ENCODE results near the gene CLEC1A.

The CLEC1A gene

DNA sequence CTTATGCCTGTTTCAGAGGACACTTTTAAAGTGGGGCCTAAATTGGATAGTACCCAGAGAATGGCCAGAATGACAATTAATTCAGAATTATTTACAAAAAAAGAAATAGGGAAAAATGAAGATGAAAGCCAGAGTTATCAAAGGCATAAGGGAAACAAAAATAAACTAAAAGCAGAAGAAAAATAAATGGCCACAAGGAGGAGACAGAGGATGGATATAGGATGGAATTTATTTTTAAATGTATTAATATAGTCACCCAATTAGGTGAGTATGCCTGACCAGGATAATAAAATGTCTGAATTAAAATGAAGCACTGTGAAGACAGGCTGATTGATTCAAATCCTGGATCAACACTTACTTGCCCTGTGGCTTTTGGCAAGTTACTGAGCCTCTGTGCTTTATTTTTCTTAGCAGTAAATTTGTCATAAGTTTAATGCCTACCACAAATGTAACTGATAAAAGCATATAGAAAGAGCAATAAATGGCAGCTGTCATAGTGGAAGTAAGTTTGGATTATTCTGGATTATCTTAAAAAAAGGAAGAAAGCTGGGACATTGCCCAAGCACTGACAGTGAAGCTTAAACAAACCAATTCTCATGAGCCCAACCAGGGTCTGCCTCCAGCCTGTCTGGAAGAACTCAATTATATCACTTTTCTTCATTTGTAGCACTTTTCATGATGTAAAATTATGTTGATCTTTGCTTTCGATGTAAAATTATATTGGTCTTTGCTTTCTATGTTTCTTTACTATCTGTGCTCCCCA, 64.8 kb downstream of the CLEC1A start:
- TF ChIP-seq NFIC (IDR thresholded peaks at IDR 0.05) (no peak), CEBPB (IDR thresholded peaks at IDR 0.05) (no peak), ZBTB7A (IDR thresholded peaks at IDR 0.05; ENCODE audit: low read depth) (no peak), RAD21 (IDR thresholded peaks at IDR 0.05; ENCODE audit: low read depth) (peak; percentile 56), REST (IDR thresholded peaks at IDR 0.05; ENCODE audit: low read depth) (no peak)
- TF ChIP-seq, protein P1, sequence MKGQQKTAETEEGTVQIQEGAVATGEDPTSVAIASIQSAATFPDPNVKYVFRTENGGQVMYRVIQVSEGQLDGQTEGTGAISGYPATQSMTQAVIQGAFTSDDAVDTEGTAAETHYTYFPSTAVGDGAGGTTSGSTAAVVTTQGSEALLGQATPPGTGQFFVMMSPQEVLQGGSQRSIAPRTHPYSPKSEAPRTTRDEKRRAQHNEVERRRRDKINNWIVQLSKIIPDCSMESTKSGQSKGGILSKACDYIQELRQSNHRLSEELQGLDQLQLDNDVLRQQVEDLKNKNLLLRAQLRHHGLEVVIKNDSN (IDR thresholded peaks at IDR 0.05) = no peak

DNA sequence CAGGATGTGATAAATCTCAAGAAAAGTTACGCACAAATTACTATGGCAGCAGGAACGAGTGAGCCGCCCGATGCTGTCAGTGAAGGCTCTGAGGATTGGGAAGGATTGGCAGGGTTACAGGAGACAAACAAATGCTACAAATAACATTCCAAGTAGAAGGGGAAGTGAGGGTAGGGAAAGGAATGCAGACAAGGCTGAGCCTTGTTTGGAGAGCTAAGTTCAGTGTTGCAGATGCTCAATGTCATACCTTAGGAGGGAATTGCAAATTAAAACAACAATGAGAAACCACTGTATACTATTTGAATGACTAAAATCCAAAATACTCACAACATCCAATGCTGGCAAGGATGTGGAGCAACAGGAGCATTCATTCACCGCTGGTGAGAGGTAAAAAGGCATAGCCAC, 67.0 kb downstream of the CLEC1A start:
- TF ChIP-seq REST (IDR thresholded peaks at IDR 0.05; ENCODE audit: low read depth) (no peak), RAD21 (IDR thresholded peaks at IDR 0.05; ENCODE audit: low read depth) (no peak), ZBTB7A (IDR thresholded peaks at IDR 0.05; ENCODE audit: low read depth) (no peak), TAF1 (IDR thresholded peaks at IDR 0.05; ENCODE audit: low read depth) (no peak), TEAD4 (IDR thresholded peaks at IDR 0.05) (no peak), EGR1 (IDR thresholded peaks at IDR 0.05) (no peak), FOXM1 (IDR thresholded peaks at IDR 0.05; ENCODE audit: borderline replicate concordance, low read depth) (no peak), EP300 (IDR thresholded peaks at IDR 0.05; ENCODE audit: borderline replicate concordance) (no peak), YY1 (IDR thresholded peaks at IDR 0.05; ENCODE audit: low read depth) (no peak)
- TF ChIP-seq, protein P2, sequence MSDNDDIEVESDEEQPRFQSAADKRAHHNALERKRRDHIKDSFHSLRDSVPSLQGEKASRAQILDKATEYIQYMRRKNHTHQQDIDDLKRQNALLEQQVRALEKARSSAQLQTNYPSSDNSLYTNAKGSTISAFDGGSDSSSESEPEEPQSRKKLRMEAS (IDR thresholded peaks at IDR 0.05) = no peak

GRCh38 chr12:10031321-10031720, 67.5 kb downstream of the CLEC1A start:
- no peak for TF ChIP-seq TCF12 (IDR thresholded peaks at IDR 0.05; ENCODE audit: low read depth)
- TF ChIP-seq, protein P2 (IDR thresholded peaks at IDR 0.05) = no peak
- TF ChIP-seq YY1 (IDR thresholded peaks at IDR 0.05; ENCODE audit: low read depth) = no peak
- TF ChIP-seq RAD21 (IDR thresholded peaks at IDR 0.05; ENCODE audit: low read depth) = no peak
- no peak for TF ChIP-seq CEBPB (IDR thresholded peaks at IDR 0.05)
- TF ChIP-seq TAF1 (IDR thresholded peaks at IDR 0.05; ENCODE audit: low read depth) = no peak
- no peak for TF ChIP-seq EGR1 (IDR thresholded peaks at IDR 0.05)
- TF ChIP-seq FOXM1 (IDR thresholded peaks at IDR 0.05; ENCODE audit: borderline replicate concordance, low read depth) = no peak
- TF ChIP-seq ZBTB7A (IDR thresholded peaks at IDR 0.05; ENCODE audit: low read depth) = no peak
- no peak for TF ChIP-seq EP300 (IDR thresholded peaks at IDR 0.05; ENCODE audit: borderline replicate concordance)
- TF ChIP-seq, protein P1 (IDR thresholded peaks at IDR 0.05) = no peak
- TF ChIP-seq CREB1 (IDR thresholded peaks at IDR 0.05; ENCODE audit: low read depth) = no peak
- no peak for TF ChIP-seq NFIC (IDR thresholded peaks at IDR 0.05)
- no peak for TF ChIP-seq TEAD4 (IDR thresholded peaks at IDR 0.05)
- no peak for TF ChIP-seq REST (IDR thresholded peaks at IDR 0.05; ENCODE audit: low read depth)

GRCh38 chr12:10030446-10030845, 68.3 kb downstream of the CLEC1A start, which contains the start of gene CLEC9A:
CLEC9A (plus strand) TSS chr12:10030682; CDS start chr12:10052688, 22,006 bp downstream.
- TF ChIP-seq REST (IDR thresholded peaks at IDR 0.05; ENCODE audit: low read depth) = no peak
- TF ChIP-seq CREB1 (IDR thresholded peaks at IDR 0.05; ENCODE audit: low read depth) = no peak
- TF ChIP-seq EP300 (IDR thresholded peaks at IDR 0.05; ENCODE audit: borderline replicate concordance) = no peak
- TF ChIP-seq CEBPB (IDR thresholded peaks at IDR 0.05) = no peak
- no peak for TF ChIP-seq TEAD4 (IDR thresholded peaks at IDR 0.05)
- no peak for TF ChIP-seq NFIC (IDR thresholded peaks at IDR 0.05)
- no peak for TF ChIP-seq ZBTB7A (IDR thresholded peaks at IDR 0.05; ENCODE audit: low read depth)
- no peak for TF ChIP-seq RAD21 (IDR thresholded peaks at IDR 0.05; ENCODE audit: low read depth)
- TF ChIP-seq EGR1 (IDR thresholded peaks at IDR 0.05) = no peak
- no peak for TF ChIP-seq TCF12 (IDR thresholded peaks at IDR 0.05; ENCODE audit: low read depth)
- TF ChIP-seq, protein P1 (IDR thresholded peaks at IDR 0.05) = no peak
- TF ChIP-seq TAF1 (IDR thresholded peaks at IDR 0.05; ENCODE audit: low read depth) = no peak
- TF ChIP-seq, protein P2 (IDR thresholded peaks at IDR 0.05) = no peak
- TF ChIP-seq FOXM1 (IDR thresholded peaks at IDR 0.05; ENCODE audit: borderline replicate concordance, low read depth) = no peak
- no peak for TF ChIP-seq YY1 (IDR thresholded peaks at IDR 0.05; ENCODE audit: low read depth)
